DND-41 (cell line): Measurements from ENCODE around the gene SNCB.

Source experiments
- ATAC-seq: fragments of 200-7000 bp; cut with Tn5 transposase; 3 replicates; pipeline ENCODE4 v1.9.1; 2021; ENCODE audit warnings: low read depth; ENCODE audit not compliant: insufficient read depth
- DNase-seq: peaks from one replicate; pipeline ENCODE4 v3.0.0-alpha.2; 2020
- H2AFZ ChIP-seq: 2 replicates; pipeline ENCODE4 v1.6.0; 2012; ENCODE audit warnings: low read depth, low read length
- H3K27ac ChIP-seq: 2 replicates; pipeline ENCODE4 v1.5.1; 2012; ENCODE audit warnings: low read length, inconsistent platforms
- H3K27me3 ChIP-seq: fragments of 200-600 bp; sonication (generic); 2 replicates; pipeline ENCODE4 v1.6.0; 2012; ENCODE audit warnings: low read length, mild to moderate bottlenecking, inconsistent platforms; ENCODE audit not compliant: insufficient read depth, poor library complexity
- H3K36me3 ChIP-seq: 2 replicates; pipeline ENCODE4 v1.5.1; 2012; ENCODE audit warnings: low read length, inconsistent platforms; ENCODE audit not compliant: insufficient read depth
- H3K4me1 ChIP-seq: 2 replicates; pipeline ENCODE4 v1.5.1; 2012; ENCODE audit warnings: mild to moderate bottlenecking, low read length; ENCODE audit not compliant: insufficient read depth
- H3K4me2 ChIP-seq: 2 replicates; pipeline ENCODE4 v1.6.0; 2012; ENCODE audit warnings: mild to moderate bottlenecking, moderate library complexity, low read length, inconsistent platforms; ENCODE audit not compliant: insufficient read depth
- H3K4me3 ChIP-seq, 2 experiments: fragments of 200-600 bp in 1 of 2; shearing (Covaris generic) in 1 of 2; 2 replicates each; pipeline ENCODE4 v1.5.1; 2012 to 2016; ENCODE audit warnings: inconsistent platforms in 2 of 2, low read length in 2 of 2, mild to moderate bottlenecking in 2 of 2, low read depth in 1 of 2, moderate library complexity in 1 of 2
- H3K79me2 ChIP-seq: 2 replicates; pipeline ENCODE4 v1.6.0; 2012; ENCODE audit warnings: low read length, inconsistent platforms; ENCODE audit not compliant: insufficient read depth
- H3K9ac ChIP-seq: 2 replicates; pipeline ENCODE4 v1.6.0; 2012; ENCODE audit warnings: low read depth, mild to moderate bottlenecking, inconsistent platforms, low read length, moderate library complexity
- H3K9me3 ChIP-seq: 2 replicates; pipeline ENCODE4 v1.5.1; 2012; ENCODE audit warnings: low read length, moderate library complexity, mild to moderate bottlenecking, inconsistent platforms; ENCODE audit not compliant: insufficient read depth, severe bottlenecking
- H4K20me1 ChIP-seq: 2 replicates; pipeline ENCODE4 v1.6.0; 2012; ENCODE audit warnings: low read length; ENCODE audit not compliant: insufficient read depth
- EZH2 ChIP-seq: IDR thresholded peaks from 3 replicates; pipeline ENCODE4 v1.6.1; 2012; ENCODE audit warnings: borderline replicate concordance, low read depth, mild to moderate bottlenecking, moderate library complexity, low read length, inconsistent platforms; ENCODE audit not compliant: severe bottlenecking
- TF ChIP-seq, protein P1 (sequence below): IDR thresholded peaks from 2 replicates; pipeline ENCODE4 v1.5.1; 2012; ENCODE audit warnings: borderline replicate concordance, low read length, moderate library complexity, mild to moderate bottlenecking; ENCODE audit not compliant: poor library complexity, severe bottlenecking; ENCODE audit errors: extremely low read depth

The SNCB gene

GRCh38 chr5:176629853-176630680 is at the start of gene SNCB, which contains the start of gene EIF4E1B:
Gene SNCB, minus strand, starts transcription at chr5:176630534. Its CDS starts 880 bp downstream, at chr5:176629654.
Gene EIF4E1B, plus strand, starts transcription at chr5:176630675. Its CDS starts 12,113 bp downstream, at chr5:176642788.
- no peak for ATAC-seq
- Histone ChIP-seq H3K27ac (no peak within 1 kb of the TSS), H3K4me3 (no peak within 1 kb of the TSS)

GRCh38 chr5:176679365-176680225 is 49.3 kb upstream of the SNCB start:
- Histone ChIP-seq H3K4me2 (no peak overlapping the region), H3K27me3 (peaks cover 12% of the 10 kb centered on the region)

More at GRCh38 chr5:176629853-176630680, at the start of gene SNCB, which contains the start of gene EIF4E1B:
- TF ChIP-seq, protein P1, sequence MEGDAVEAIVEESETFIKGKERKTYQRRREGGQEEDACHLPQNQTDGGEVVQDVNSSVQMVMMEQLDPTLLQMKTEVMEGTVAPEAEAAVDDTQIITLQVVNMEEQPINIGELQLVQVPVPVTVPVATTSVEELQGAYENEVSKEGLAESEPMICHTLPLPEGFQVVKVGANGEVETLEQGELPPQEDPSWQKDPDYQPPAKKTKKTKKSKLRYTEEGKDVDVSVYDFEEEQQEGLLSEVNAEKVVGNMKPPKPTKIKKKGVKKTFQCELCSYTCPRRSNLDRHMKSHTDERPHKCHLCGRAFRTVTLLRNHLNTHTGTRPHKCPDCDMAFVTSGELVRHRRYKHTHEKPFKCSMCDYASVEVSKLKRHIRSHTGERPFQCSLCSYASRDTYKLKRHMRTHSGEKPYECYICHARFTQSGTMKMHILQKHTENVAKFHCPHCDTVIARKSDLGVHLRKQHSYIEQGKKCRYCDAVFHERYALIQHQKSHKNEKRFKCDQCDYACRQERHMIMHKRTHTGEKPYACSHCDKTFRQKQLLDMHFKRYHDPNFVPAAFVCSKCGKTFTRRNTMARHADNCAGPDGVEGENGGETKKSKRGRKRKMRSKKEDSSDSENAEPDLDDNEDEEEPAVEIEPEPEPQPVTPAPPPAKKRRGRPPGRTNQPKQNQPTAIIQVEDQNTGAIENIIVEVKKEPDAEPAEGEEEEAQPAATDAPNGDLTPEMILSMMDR, result no peak
- no peaks in the 10 kb centered on the region for H4K20me1 ChIP-seq
- H3K27me3 ChIP-seq, result peaks cover 12% of the 10 kb centered on the region
- no peak for DNase-seq
- H3K9me3 ChIP-seq, result no peaks in the 10 kb centered on the region
- H3K9ac ChIP-seq, result no peak within 1 kb of the TSS
- H3K36me3 ChIP-seq, result no peaks in the 10 kb centered on the region
- no peaks in the 10 kb centered on the region for H3K79me2 ChIP-seq
- H3K4me1 ChIP-seq, result no peaks in the 10 kb centered on the region
- H3K4me2 ChIP-seq, result no peak within 1 kb of the TSS
- no peak within 1 kb of the TSS for H2AFZ ChIP-seq

GRCh38 chr5:176678584-176678983 is 48.2 kb upstream of the SNCB start:
- H3K4me3 ChIP-seq, result no peak overlapping the region
- H3K4me1 ChIP-seq, result no peaks in the 10 kb centered on the region
- H3K4me2 ChIP-seq, result no peak overlapping the region
- no peak overlapping the region for H3K27ac ChIP-seq
- no peaks in the 10 kb centered on the region for H3K9me3 ChIP-seq
- no peak overlapping the region for H2AFZ ChIP-seq
- H3K9ac ChIP-seq, result no peak overlapping the region
- no peak for TF ChIP-seq EZH2
- TF ChIP-seq, protein P1, result no peak
- DNase-seq (no peak), ATAC-seq (no peak)
- peaks cover 12% of the 10 kb centered on the region for H3K27me3 ChIP-seq
- no peaks in the 10 kb centered on the region for H3K36me3 ChIP-seq
- no peaks in the 10 kb centered on the region; the same call in none of the 2 replicates for H4K20me1 ChIP-seq
- H3K79me2 ChIP-seq, result no peaks in the 10 kb centered on the region

More at GRCh38 chr5:176679365-176680225, 49.3 kb upstream of the SNCB start:
- H3K36me3 ChIP-seq, result no peaks in the 10 kb centered on the region
- DNase-seq (no peak), ATAC-seq (no peak)
- no peak overlapping the region for H2AFZ ChIP-seq
- no peaks in the 10 kb centered on the region for H3K79me2 ChIP-seq
- no peak overlapping the region for H3K9ac ChIP-seq
- H3K27ac ChIP-seq, result no peak overlapping the region
- no peaks in the 10 kb centered on the region for H3K9me3 ChIP-seq
- H4K20me1 ChIP-seq, result no peaks in the 10 kb centered on the region; the same call in 1 of the 2 replicates
- no peak for TF ChIP-seq EZH2
- TF ChIP-seq, protein P1, result no peak
- no peak overlapping the region for H3K4me3 ChIP-seq
- H3K4me1 ChIP-seq, result no peaks in the 10 kb centered on the region
